ENCODE measurements around the gene NRP1. TPM values are rescaled to one million over a fixed set of nuclear protein-coding genes. Genes with fewer than 3 reads are reported as not detected.

NRP1 gene
- total and polyA plus RNA-seq, 2 of the 8 experiments (the other 6 are each of a cell fraction or from before 2014, with no cell fraction given): 1.2 to 2.1 TPM

GRCh38 chr10:33328253-33328652 lies 6.2 kb downstream of the NRP1 start:
- Histone ChIP-seq H3K4me3 (ENCODE audit: extremely low read depth in 1 of 4, insufficient read depth in 2 of 4, low read depth in 3 of 4, low read length in 4 of 4) (no peak overlapping the region), H4K5ac (ENCODE audit: insufficient read length, low read depth, low read length) (no peak overlapping the region), H3K36me3 (ENCODE audit: control insufficient read depth in 2 of 4, insufficient read depth in 4 of 4, low read length in 3 of 4) (peaks cover 0 to 9% (median 0%) of the 10 kb centered on the region in 4 experiments; a peak in 1 of 8 replicates), H3K56ac (replicated peaks; ENCODE audit: insufficient read length, low read depth, low read length) (no peak overlapping the region), H3K23me2 (ENCODE audit: low read depth, low read length) (no peaks in the 10 kb centered on the region), H2BK15ac (ENCODE audit: low read length) (no peak overlapping the region), H3K27me3 (replicated peaks in 1 of 4; ENCODE audit: control insufficient read depth in 3 of 4, extremely low read depth in 1 of 4, insufficient read depth in 3 of 4, low read length in 3 of 4) (peaks cover 0 to 8% (median 4%) of the 10 kb centered on the region in 4 experiments; a peak in 3 of 7 replicates), H3K23ac (ENCODE audit: insufficient read length) (no peak overlapping the region), H3K4me1 (replicated peaks in 1 of 4; ENCODE audit: control insufficient read depth in 3 of 4, insufficient read depth in 4 of 4, low read length in 3 of 4) (no peaks in the 10 kb centered on the region; a peak in 2 of 7 replicates), H4K20me1 (replicated peaks in 1 of 2; ENCODE audit: control insufficient read depth in 1 of 2, insufficient read depth in 2 of 2, low read length in 2 of 2) (no peaks in the 10 kb centered on the region), H3K27ac (ENCODE audit: low read depth, low read length) (no peak overlapping the region), H2BK12ac (ENCODE audit: low read depth, low read length) (no peak overlapping the region), H2AFZ (ENCODE audit: low read length) (no peak overlapping the region), H2BK5ac (ENCODE audit: low read depth, low read length) (no peak overlapping the region), H4K91ac (replicated peaks; ENCODE audit: insufficient read length, low read length) (no peak overlapping the region), H4K8ac (ENCODE audit: extremely low read depth, insufficient read depth, low read length) (no peak overlapping the region), H3K9ac (replicated peaks in 1 of 4; ENCODE audit: extremely low read depth in 1 of 4, low read depth in 3 of 4, low read length in 3 of 4) (no peak overlapping the region), H3K79me2 (ENCODE audit: control insufficient read depth in 1 of 2, insufficient read depth in 2 of 2, low read length in 2 of 2) (no peaks in the 10 kb centered on the region), H2BK20ac (ENCODE audit: low read length) (no peak overlapping the region), H2AK5ac (ENCODE audit: low read depth, low read length) (no peak overlapping the region), H3K4me2 (ENCODE audit: insufficient read depth in 1 of 2, low read depth in 2 of 2, low read length in 2 of 2) (no peak overlapping the region), H3K79me1 (ENCODE audit: low read depth, low read length) (no peaks in the 10 kb centered on the region), H3K9me3 (ENCODE audit: insufficient read depth in 2 of 2, low read depth in 1 of 2, low read length in 1 of 2) (no peaks in the 10 kb centered on the region), H3K18ac (ENCODE audit: extremely low read depth, low read length) (no peak overlapping the region), H2BK120ac (replicated peaks; ENCODE audit: low read depth, low read length) (no peak overlapping the region), H3K14ac (ENCODE audit: insufficient read length) (no peak overlapping the region), H3K4ac (replicated peaks; ENCODE audit: insufficient read length, low read depth, low read length) (no peak overlapping the region)
- WGBS, 2 experiments (ENCODE audit: extremely low coverage in 1 of 2, insufficient coverage in 1 of 2, insufficient read length in 1 of 2, insufficient replicate concordance in 2 of 2, low coverage in 1 of 2, low lambda C conversion rate in 2 of 2, missing lambda C conversion rate in 1 of 2): 86% methylated on average over 3 of the region's 3 CpGs; no CpG with 5 or more reads in 1 of the 2 experiments
- DNase-seq (ENCODE audit: low read depth in 1 of 2, low spot score in 2 of 2) (no peak), FAIRE-seq (no peak)
- ChIA-PET CTCF (ENCODE audit: partially characterized antibody) (interaction anchor here (0.5 to 3.4 kb wide), 15 partner anchors 10 to 1305 kb away, joined by 3 to 10 read pairs (median 3); no protein-coding TSS in a partner anchor), POLR2A (ENCODE audit: partially characterized antibody) (no interaction called here)
- no peak for TF ChIP-seq EZH2 (IDR thresholded peaks at IDR 0.05; ENCODE audit: low read depth, low read length, severe bottlenecking)
- no peak for TF ChIP-seq RBBP5 (IDR thresholded peaks at IDR 0.05; ENCODE audit: borderline replicate concordance, low read depth, low read length)
- TF ChIP-seq, protein P1, sequence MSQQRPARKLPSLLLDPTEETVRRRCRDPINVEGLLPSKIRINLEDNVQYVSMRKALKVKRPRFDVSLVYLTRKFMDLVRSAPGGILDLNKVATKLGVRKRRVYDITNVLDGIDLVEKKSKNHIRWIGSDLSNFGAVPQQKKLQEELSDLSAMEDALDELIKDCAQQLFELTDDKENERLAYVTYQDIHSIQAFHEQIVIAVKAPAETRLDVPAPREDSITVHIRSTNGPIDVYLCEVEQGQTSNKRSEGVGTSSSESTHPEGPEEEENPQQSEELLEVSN (IDR thresholded peaks at IDR 0.05): no peak
- no peak for TF ChIP-seq CBX5 (IDR thresholded peaks at IDR 0.05; ENCODE audit: low read depth, low read length)
- TF ChIP-seq SP4 (IDR thresholded peaks at IDR 0.05; ENCODE audit: low read length): no peak
- TF ChIP-seq EGR1 (IDR thresholded peaks at IDR 0.05; ENCODE audit: borderline replicate concordance, low read depth, low read length): no peak
- TF ChIP-seq JUN (IDR thresholded peaks at IDR 0.05; ENCODE audit: low read depth, low read length): no peak
- TF ChIP-seq SUZ12 (IDR thresholded peaks at IDR 0.05; ENCODE audit: low read length): no peak
- no peak for TF ChIP-seq CEBPB (IDR thresholded peaks at IDR 0.05; ENCODE audit: low read depth, low read length)
- TF ChIP-seq MAFK (IDR thresholded peaks at IDR 0.05; ENCODE audit: low read depth, low read length): no peak
- TF ChIP-seq POLR2AphosphoS5 (IDR thresholded peaks at IDR 0.05; ENCODE audit: low read depth, low read length): no peak
- no peak for TF ChIP-seq TAF7 (optimal IDR thresholded peaks at IDR 0.05; ENCODE audit: borderline replicate concordance, low read depth, low read length)
- no peak for TF ChIP-seq ATF3 (IDR thresholded peaks at IDR 0.05; ENCODE audit: insufficient read depth, low read depth, low read length)
- no peak for TF ChIP-seq TBP (IDR thresholded peaks at IDR 0.05; ENCODE audit: low read depth, low read length)
